Body of pancreas (tissue), 4 donors: Measurements from ENCODE around the gene IQGAP2. TPM values are rescaled to one million over a fixed set of nuclear protein-coding genes. Genes with fewer than 3 reads are reported as not detected.
"Not testable (repeated sequence)": the region's sequence is repeated elsewhere in the genome, so short reads cannot be mapped to it uniquely, and the experiment has no call there.

ENCODE experiments used
- ATAC-seq: fragments of 150-250 bp; one replicate; pipeline ENCODE4 v1.9.1; 2016
- DNase-seq, 4 donors: peaks; one replicate each; pipeline ENCODE4 v3.0.0-alpha.2; 2019
- H3K27ac ChIP-seq, 4 donors: fragments of 200-600 bp; sonication (generic); 1 replicate in 3 of 4; 2 replicates in 1 of 4; pipeline versions ENCODE4 v1.5.1 to v1.6.1; 2016 to 2019; ENCODE audit warnings: mild to moderate bottlenecking in 1 of 4, mixed read lengths in 1 of 4, moderate library complexity in 1 of 4
- H3K27me3 ChIP-seq, 2 donors: fragments of 200-600 bp; sonication (generic); one replicate each; pipeline ENCODE4 v1.6.0; 2016; ENCODE audit warnings: mild to moderate bottlenecking in 1 of 2
- H3K36me3 ChIP-seq, 2 donors: fragments of 200-600 bp; sonication (generic); replicated peaks in 1 of 2; 2 replicates each; pipeline ENCODE4 v1.5.1; 2016; ENCODE audit warnings: low read depth in 2 of 2; ENCODE audit not compliant: insufficient read depth in 1 of 2
- H3K4me1 ChIP-seq: fragments of 200-600 bp; sonication (generic); one replicate; pipeline ENCODE4 v1.6.0; 2016
- H3K4me3 ChIP-seq, 2 donors: fragments of 200-600 bp; sonication (generic); 1 replicate in 1 of 2; 2 replicates in 1 of 2; pipeline ENCODE4 v1.5.1; 2016 to 2019
- H3K9me3 ChIP-seq, 3 donors: fragments of 200-600 bp; sonication (generic); 1 replicate in 2 of 3; 2 replicates in 1 of 3; pipeline ENCODE4 v1.5.1; 2016
- CTCF ChIP-seq, 7 experiments: fragments of 450-650 bp in 4 of 7; fragments of 200-600 bp in 3 of 7; sonication (generic) in 3 of 7; IDR thresholded peaks; one replicate each; pipeline ENCODE4 v1.5.1; 2016 to 2019; ENCODE audit warnings: antibody characterized with exemption in 7 of 7
- POLR2A ChIP-seq, 3 donors: fragments of 450-650 bp; IDR thresholded peaks; one replicate each; pipeline ENCODE4 v1.6.1; 2016; ENCODE audit warnings: antibody characterized with exemption in 3 of 3, mild to moderate bottlenecking in 2 of 3
- WGBS, 2 donors: methylation state at CpG; one replicate each; pipeline ENCODE4 v1.1.5; 2017; 5-methylcytosine and 5-hydroxymethylcytosine counted together
- intact Hi-C: fragments of 100-400 bp; cut with DNase I; formaldehyde crosslinking; loops from one replicate; pipeline ENCODE4 v1.15.1; 2023
- total RNA-seq, 2 donors: library from RNA; depleted of rRNA; stranded (reverse); fragments of >200 nt; gene quantifications; one replicate each; pipeline ENCODE4 v1.1.0, GENCODE V29; 2016

Gene IQGAP2
- total RNA-seq, 2 donors from 2014 or later = 41.2 to 49.5 TPM

DNA sequence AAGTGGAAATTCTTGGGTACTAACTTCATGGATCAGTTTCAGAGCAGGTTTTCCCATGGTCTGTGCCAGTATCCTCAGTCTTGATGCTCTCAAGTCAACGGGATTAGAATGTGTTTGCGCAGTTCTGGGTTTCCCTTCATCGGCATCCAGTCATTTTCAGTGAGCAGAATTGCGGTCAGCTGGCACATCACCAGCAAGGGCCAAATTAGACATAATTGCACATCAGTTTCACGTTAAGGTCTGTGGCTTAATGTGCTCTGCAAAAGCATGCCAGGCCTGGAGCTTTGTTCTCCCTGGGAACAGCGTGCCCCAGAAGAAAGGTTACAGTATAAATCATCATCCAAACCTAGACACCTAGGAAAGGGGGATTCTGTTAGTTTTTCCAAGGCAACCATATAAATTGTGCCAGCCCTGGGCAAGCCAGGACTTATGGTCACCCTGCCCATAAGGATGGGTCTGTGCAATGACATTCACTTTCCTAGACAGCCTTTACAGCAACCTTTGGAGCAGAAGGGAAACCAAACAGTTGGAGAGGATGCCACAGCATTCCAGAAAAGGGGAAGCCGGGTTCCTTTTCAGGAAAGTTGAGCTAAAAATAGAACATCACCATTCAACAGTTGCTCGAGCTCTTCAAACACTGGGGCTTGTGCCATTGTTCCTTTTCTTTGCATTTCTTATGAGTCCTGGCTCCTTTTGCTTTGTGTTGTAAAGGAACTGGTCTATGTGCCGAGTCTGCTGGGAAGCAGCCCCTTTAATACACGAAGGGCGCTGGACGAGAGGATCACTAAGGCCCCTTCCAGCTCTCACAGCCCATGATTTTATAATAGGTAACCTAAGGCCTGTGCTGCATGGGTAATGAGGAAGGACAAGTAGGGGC, 23.1 kb downstream of the IQGAP2 start:
- Histone ChIP-seq H3K27me3 (no peaks in the 10 kb centered on the region), H3K4me3 (no peak overlapping the region), H3K27ac (no peak overlapping the region), H3K9me3 (no peaks in the 10 kb centered on the region), H3K4me1 (peaks cover 45% of the 10 kb centered on the region), H3K36me3 (no peaks in the 10 kb centered on the region)
- DNase-seq (no peak), ATAC-seq (no peak)
- TF ChIP-seq POLR2A (IDR thresholded peaks at IDR 0.05) = no peak
- no peak for TF ChIP-seq CTCF (IDR thresholded peaks at IDR 0.05)
- intact Hi-C loops = no loop called here
- 56 to 63% methylated on average over 12 of the region's 12 CpGs for WGBS, 2 donors

GRCh38 chr5:76427206-76428140, 24.4 kb downstream of the IQGAP2 start:
- no peak overlapping the region for H3K4me3 ChIP-seq
- no peak for ATAC-seq
- 74 to 79% methylated on average over 11 to 14 of the region's 14 CpGs for WGBS, 2 donors
- H3K27me3 ChIP-seq = no peaks in the 10 kb centered on the region
- H3K9me3 ChIP-seq = no peaks in the 10 kb centered on the region
- peaks cover 32% of the 10 kb centered on the region for H3K4me1 ChIP-seq
- intact Hi-C loops = no loop called here
- no peak for DNase-seq
- H3K27ac ChIP-seq = no peak overlapping the region
- no peaks in the 10 kb centered on the region for H3K36me3 ChIP-seq
- TF ChIP-seq CTCF (IDR thresholded peaks at IDR 0.05) = no peak
- TF ChIP-seq POLR2A (IDR thresholded peaks at IDR 0.05) = no peak

DNA sequence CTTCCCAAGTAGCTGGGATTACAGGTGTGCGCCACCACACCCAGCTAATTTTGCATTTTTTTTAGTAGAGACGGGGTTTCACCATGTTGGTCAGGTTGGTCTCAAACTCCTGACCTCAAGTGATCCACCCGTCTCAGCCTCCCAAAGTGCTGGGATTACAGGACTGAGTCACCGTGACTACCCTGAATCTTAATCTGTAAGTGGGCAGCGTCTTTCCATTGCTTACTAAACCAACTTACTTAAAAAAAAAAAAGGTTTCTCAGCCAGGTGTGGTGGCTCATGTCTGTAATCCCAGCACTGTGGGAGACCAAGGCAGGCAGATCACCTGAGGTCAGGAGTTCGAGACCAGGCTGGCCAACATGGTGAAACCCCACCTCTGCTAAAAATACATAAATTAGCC, 25.5 kb downstream of the IQGAP2 start:
- H3K27ac ChIP-seq, DNase-seq, H3K36me3 ChIP-seq, H3K9me3 ChIP-seq, intact Hi-C loops, H3K4me3 ChIP-seq, ATAC-seq, H3K27me3 ChIP-seq: not testable (repeated sequence)
- 91 to 99% methylated on average over 6 of the region's 6 CpGs for WGBS, 2 donors
- peaks cover 31% of the 10 kb centered on the region for H3K4me1 ChIP-seq

- H3K27me3 ChIP-seq = no peaks in the 10 kb centered on the region
- no peaks in the 10 kb centered on the region for H3K36me3 ChIP-seq
- DNase-seq = no peak
- no peak for TF ChIP-seq POLR2A (IDR thresholded peaks at IDR 0.05)
- H3K4me3 ChIP-seq = no peak overlapping the region
- WGBS, 2 donors = 58 to 75% methylated on average over 1 of the region's 1 CpG
- no peak overlapping the region for H3K27ac ChIP-seq
- peaks cover 6% of the 10 kb centered on the region for H3K4me1 ChIP-seq
- intact Hi-C loops = no loop called here
- no peaks in the 10 kb centered on the region for H3K9me3 ChIP-seq
- no peak for ATAC-seq
These were observed 30.2 kb downstream of the IQGAP2 start for GRCh38 chr5:76433261-76433660.

GRCh38 chr5:76437507-76437906, 34.4 kb downstream of the IQGAP2 start:
- H3K36me3 ChIP-seq, intact Hi-C loops, ATAC-seq, H3K27me3 ChIP-seq, H3K9me3 ChIP-seq, H3K27ac ChIP-seq, DNase-seq, H3K4me3 ChIP-seq: not testable (repeated sequence)
- WGBS, 2 donors = 90 to 93% methylated on average over 3 of the region's 3 CpGs
- peaks cover 17% of the 10 kb centered on the region for H3K4me1 ChIP-seq

GRCh38 chr5:76438025-76438424, 34.9 kb downstream of the IQGAP2 start:
- DNase-seq (no peak), ATAC-seq (no peak)
- Histone ChIP-seq H3K4me3 (no peak overlapping the region), H3K4me1 (peaks cover 17% of the 10 kb centered on the region), H3K36me3 (no peaks in the 10 kb centered on the region), H3K27me3 (no peaks in the 10 kb centered on the region), H3K27ac (no peak overlapping the region), H3K9me3 (no peaks in the 10 kb centered on the region)
- 17 to 27% methylated on average over 1 of the region's 1 CpG for WGBS, 2 donors
- TF ChIP-seq CTCF (IDR thresholded peaks at IDR 0.05) = no peak
- intact Hi-C loops = no loop called here
